Tibial nerve (tissue), 4 donors: ENCODE measurements around the gene SLC44A2.

ENCODE experiments used
- CTCF ChIP-seq, 5 experiments: fragments of 200-600 bp in 3 of 5; fragments of 450-650 bp in 2 of 5; sonication (generic) in 3 of 5; IDR thresholded peaks; one replicate each; pipeline ENCODE4 v1.5.1; 2016 to 2019; ENCODE audit warnings: antibody characterized with exemption in 5 of 5, mild to moderate bottlenecking in 3 of 5, moderate library complexity in 2 of 5
- EP300 ChIP-seq, 2 donors: sonication (generic); formaldehyde crosslinking; IDR thresholded peaks; one replicate each; pipeline ENCODE4 v1.6.1; 2017; ENCODE audit warnings: antibody characterized with exemption in 2 of 2, mild to moderate bottlenecking in 1 of 2
- POLR2A ChIP-seq, 2 donors: fragments of 450-650 bp; IDR thresholded peaks; one replicate each; pipeline ENCODE4 v1.6.1; 2017; ENCODE audit warnings: antibody characterized with exemption in 2 of 2, mild to moderate bottlenecking in 2 of 2, moderate library complexity in 2 of 2

GRCh38 chr19:10643968-10644259 lies 18.6 kb downstream of the SLC44A2 start:
- TF ChIP-seq CTCF (IDR thresholded peaks at IDR 0.05), result no peak
- TF ChIP-seq POLR2A (IDR thresholded peaks at IDR 0.05), result no peak
- TF ChIP-seq EP300 (IDR thresholded peaks at IDR 0.05), result no peak
